Stimulated activated CD4-positive, alpha-beta T cell treated with anti-CD3 and anti-CD28 coated beads, Interleukin-1b, Interleukin-23, amount 100 ng/mL, for 48 hours (primary cell): ENCODE measurements around the gene ZCCHC14.

Experiments
- DNase-seq: peaks from one replicate; pipeline ENCODE4 v3.0.0-alpha.2; 2020

ZCCHC14 gene

DNA sequence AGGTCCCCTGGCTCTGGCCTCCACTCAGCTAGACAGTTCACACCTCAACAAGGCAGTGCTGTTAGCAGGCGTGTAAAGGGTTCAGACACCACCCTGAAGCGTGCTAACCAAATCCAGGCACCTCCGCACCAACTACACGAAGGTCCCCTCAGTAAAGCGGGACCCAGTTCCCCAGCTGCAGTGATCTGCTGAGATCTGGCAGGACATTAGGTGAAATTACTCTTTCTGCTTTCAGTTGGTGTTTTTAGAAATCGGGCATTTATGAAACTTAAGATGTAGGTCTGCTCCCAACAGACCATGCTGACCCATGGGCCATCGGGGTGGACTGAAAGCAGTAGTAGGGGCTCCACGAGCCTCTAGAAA lies 136.4 kb downstream of the ZCCHC14 start:
- DNase-seq: no peak
